Measurements from ENCODE around the gene SLAMF1. TPM values are rescaled to one million over a fixed set of nuclear protein-coding genes. Genes with fewer than 3 reads are reported as not detected.
"Not testable (repeated sequence)": the region's sequence is repeated elsewhere in the genome, so short reads cannot be mapped to it uniquely, and the experiment has no call there.

SLAMF1 gene
- total and polyA plus RNA-seq, 4 donors: 0.09 to 1.1 (median 0.17) TPM

DNA sequence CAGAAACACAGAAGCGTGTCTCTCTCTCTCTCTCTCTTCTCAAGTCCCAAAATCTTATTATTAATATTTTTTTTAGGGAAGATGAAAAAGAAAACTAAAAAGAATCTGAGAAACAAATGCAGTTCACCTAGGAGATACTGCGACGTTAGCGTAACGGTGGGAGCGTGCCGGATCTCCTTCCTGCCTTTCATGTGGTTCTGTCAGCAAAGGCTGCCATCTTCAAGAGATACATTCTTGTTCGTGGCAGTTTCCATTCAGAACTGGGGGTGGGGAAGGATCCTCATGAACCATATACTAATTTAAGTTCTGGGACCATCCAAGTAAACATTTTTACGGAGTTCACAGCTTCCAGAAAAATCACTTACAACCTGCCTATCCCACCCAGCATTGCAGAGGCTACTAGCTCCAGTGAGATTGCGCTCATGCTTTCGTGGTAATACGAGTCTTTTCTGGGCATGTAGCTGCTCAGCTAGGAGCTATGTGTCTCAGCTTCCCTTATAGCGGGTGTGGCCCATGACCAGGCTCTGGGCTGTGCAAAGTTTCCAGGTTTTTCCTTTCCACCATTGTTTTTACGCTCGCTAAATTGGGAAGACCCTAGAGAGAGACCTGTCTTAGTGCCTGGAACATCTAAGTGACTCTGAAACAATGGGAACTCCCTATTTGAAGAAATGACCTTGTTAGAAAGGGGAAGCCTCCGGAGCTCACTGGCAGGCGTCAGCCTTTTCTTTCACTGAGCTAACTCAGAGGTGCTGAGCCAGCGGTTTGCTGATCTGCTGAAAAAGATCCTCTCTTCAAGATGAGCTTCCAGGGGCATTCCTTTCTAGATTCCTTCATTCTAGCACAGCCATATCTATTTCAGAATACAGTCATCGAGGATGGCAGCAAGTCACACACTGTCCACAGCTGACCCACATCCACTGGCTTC lies 17.3 kb downstream of the SLAMF1 start:
- TF ChIP-seq GABPA (IDR thresholded peaks at IDR 0.05 in 1 of 2, conservative IDR thresholded peaks at IDR 0.05 in 1 of 2) (no peak), EGR1 (IDR thresholded peaks at IDR 0.05; ENCODE audit: low read depth in 2 of 2) (no peak), HNF4A (conservative IDR thresholded peaks at IDR 0.05) (no peak)
- TF ChIP-seq, protein P1, sequence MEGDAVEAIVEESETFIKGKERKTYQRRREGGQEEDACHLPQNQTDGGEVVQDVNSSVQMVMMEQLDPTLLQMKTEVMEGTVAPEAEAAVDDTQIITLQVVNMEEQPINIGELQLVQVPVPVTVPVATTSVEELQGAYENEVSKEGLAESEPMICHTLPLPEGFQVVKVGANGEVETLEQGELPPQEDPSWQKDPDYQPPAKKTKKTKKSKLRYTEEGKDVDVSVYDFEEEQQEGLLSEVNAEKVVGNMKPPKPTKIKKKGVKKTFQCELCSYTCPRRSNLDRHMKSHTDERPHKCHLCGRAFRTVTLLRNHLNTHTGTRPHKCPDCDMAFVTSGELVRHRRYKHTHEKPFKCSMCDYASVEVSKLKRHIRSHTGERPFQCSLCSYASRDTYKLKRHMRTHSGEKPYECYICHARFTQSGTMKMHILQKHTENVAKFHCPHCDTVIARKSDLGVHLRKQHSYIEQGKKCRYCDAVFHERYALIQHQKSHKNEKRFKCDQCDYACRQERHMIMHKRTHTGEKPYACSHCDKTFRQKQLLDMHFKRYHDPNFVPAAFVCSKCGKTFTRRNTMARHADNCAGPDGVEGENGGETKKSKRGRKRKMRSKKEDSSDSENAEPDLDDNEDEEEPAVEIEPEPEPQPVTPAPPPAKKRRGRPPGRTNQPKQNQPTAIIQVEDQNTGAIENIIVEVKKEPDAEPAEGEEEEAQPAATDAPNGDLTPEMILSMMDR (IDR thresholded peaks at IDR 0.05; ENCODE audit: low read depth, low read length, missing input control): no peak
- Histone ChIP-seq H3K4me1 (ENCODE audit: control insufficient read depth in 4 of 4, insufficient read depth in 4 of 4, low read length in 3 of 4) (no peaks in the 10 kb centered on the region), H3K4me3 (ENCODE audit: low read depth in 1 of 3, low read length in 3 of 3) (no peak overlapping the region), H3K27me3 (ENCODE audit: control insufficient read depth in 4 of 4, insufficient read depth in 4 of 4, low read length in 3 of 4) (no peaks in the 10 kb centered on the region), H3K27ac (ENCODE audit: low read depth in 1 of 2, low read length in 2 of 2) (no peak overlapping the region), H3K36me3 (ENCODE audit: control insufficient read depth in 4 of 4, insufficient read depth in 3 of 4, low read depth in 1 of 4, low read length in 3 of 4) (no peaks in the 10 kb centered on the region), H3K9me3 (ENCODE audit: control insufficient read depth in 4 of 4, low read length in 3 of 4) (no peaks in the 10 kb centered on the region), H3K9ac (ENCODE audit: low read depth in 1 of 2, low read length in 2 of 2) (no peak overlapping the region)
- DNase-seq (ENCODE audit: low spot score): no peak
- WGBS: 74% methylated on average over 19 of the region's 19 CpGs

DNA sequence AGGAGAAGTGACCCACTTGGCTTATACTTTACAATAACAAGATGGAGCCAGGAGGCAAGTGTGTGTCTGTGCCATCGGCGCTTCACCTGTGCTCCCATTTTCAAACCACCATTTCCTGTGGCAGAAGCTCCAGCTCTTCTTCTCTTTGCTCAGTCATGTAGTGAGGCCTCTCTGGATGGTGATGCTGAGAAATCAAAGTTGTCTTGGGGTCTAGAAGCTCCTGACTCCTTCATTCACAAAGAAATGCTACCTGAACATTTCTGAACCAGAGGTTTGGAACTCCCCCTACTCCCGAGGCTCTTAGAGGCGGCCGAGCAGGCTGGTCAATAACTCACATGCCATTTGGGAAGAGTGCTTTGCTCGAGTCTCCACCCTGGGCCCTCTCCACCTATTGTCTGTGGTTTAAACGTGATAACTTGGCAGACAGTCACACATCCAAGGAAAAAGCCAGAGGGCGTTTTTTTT lies 18.0 kb downstream of the SLAMF1 start:
- Histone ChIP-seq H3K4me1 (ENCODE audit: control insufficient read depth in 4 of 4, insufficient read depth in 4 of 4, low read length in 3 of 4) (no peaks in the 10 kb centered on the region), H3K9me3 (ENCODE audit: control insufficient read depth in 4 of 4, low read length in 3 of 4) (no peaks in the 10 kb centered on the region), H3K4me3 (ENCODE audit: low read depth in 1 of 3, low read length in 3 of 3) (no peak overlapping the region), H3K36me3 (ENCODE audit: control insufficient read depth in 4 of 4, insufficient read depth in 3 of 4, low read depth in 1 of 4, low read length in 3 of 4) (no peaks in the 10 kb centered on the region), H3K27ac (ENCODE audit: low read depth in 1 of 2, low read length in 2 of 2) (no peak overlapping the region), H3K9ac (ENCODE audit: low read depth in 1 of 2, low read length in 2 of 2) (no peak overlapping the region), H3K27me3 (ENCODE audit: control insufficient read depth in 4 of 4, insufficient read depth in 4 of 4, low read length in 3 of 4) (no peaks in the 10 kb centered on the region)
- no peak for DNase-seq (ENCODE audit: low spot score)
- WGBS: 77% methylated on average over 8 of the region's 8 CpGs
- TF ChIP-seq NR2F2 (IDR thresholded peaks at IDR 0.05) (no peak), FOXA1 (IDR thresholded peaks at IDR 0.05) (no peak), HNF4A (conservative IDR thresholded peaks at IDR 0.05) (no peak), RAD21 (IDR thresholded peaks at IDR 0.05) (no peak), HNF4G (IDR thresholded peaks at IDR 0.05) (no peak), EGR1 (IDR thresholded peaks at IDR 0.05; ENCODE audit: low read depth in 2 of 2) (no peak), JUND (IDR thresholded peaks at IDR 0.05) (no peak), TAF1 (conservative IDR thresholded peaks at IDR 0.05) (no peak), GABPA (IDR thresholded peaks at IDR 0.05 in 1 of 2, conservative IDR thresholded peaks at IDR 0.05 in 1 of 2) (no peak), RXRA (IDR thresholded peaks at IDR 0.05) (no peak), SP1 (IDR thresholded peaks at IDR 0.05) (no peak)
- TF ChIP-seq, protein P2, sequence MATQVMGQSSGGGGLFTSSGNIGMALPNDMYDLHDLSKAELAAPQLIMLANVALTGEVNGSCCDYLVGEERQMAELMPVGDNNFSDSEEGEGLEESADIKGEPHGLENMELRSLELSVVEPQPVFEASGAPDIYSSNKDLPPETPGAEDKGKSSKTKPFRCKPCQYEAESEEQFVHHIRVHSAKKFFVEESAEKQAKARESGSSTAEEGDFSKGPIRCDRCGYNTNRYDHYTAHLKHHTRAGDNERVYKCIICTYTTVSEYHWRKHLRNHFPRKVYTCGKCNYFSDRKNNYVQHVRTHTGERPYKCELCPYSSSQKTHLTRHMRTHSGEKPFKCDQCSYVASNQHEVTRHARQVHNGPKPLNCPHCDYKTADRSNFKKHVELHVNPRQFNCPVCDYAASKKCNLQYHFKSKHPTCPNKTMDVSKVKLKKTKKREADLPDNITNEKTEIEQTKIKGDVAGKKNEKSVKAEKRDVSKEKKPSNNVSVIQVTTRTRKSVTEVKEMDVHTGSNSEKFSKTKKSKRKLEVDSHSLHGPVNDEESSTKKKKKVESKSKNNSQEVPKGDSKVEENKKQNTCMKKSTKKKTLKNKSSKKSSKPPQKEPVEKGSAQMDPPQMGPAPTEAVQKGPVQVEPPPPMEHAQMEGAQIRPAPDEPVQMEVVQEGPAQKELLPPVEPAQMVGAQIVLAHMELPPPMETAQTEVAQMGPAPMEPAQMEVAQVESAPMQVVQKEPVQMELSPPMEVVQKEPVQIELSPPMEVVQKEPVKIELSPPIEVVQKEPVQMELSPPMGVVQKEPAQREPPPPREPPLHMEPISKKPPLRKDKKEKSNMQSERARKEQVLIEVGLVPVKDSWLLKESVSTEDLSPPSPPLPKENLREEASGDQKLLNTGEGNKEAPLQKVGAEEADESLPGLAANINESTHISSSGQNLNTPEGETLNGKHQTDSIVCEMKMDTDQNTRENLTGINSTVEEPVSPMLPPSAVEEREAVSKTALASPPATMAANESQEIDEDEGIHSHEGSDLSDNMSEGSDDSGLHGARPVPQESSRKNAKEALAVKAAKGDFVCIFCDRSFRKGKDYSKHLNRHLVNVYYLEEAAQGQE (IDR thresholded peaks at IDR 0.05): no peak
- TF ChIP-seq, protein P3, sequence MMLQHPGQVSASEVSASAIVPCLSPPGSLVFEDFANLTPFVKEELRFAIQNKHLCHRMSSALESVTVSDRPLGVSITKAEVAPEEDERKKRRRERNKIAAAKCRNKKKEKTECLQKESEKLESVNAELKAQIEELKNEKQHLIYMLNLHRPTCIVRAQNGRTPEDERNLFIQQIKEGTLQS (IDR thresholded peaks at IDR 0.05): no peak
- TF ChIP-seq, protein P4, sequence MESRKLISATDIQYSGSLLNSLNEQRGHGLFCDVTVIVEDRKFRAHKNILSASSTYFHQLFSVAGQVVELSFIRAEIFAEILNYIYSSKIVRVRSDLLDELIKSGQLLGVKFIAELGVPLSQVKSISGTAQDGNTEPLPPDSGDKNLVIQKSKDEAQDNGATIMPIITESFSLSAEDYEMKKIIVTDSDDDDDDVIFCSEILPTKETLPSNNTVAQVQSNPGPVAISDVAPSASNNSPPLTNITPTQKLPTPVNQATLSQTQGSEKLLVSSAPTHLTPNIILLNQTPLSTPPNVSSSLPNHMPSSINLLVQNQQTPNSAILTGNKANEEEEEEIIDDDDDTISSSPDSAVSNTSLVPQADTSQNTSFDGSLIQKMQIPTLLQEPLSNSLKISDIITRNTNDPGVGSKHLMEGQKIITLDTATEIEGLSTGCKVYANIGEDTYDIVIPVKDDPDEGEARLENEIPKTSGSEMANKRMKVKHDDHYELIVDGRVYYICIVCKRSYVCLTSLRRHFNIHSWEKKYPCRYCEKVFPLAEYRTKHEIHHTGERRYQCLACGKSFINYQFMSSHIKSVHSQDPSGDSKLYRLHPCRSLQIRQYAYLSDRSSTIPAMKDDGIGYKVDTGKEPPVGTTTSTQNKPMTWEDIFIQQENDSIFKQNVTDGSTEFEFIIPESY (IDR thresholded peaks at IDR 0.05): no peak
- TF ChIP-seq, protein P5, sequence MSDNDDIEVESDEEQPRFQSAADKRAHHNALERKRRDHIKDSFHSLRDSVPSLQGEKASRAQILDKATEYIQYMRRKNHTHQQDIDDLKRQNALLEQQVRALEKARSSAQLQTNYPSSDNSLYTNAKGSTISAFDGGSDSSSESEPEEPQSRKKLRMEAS (IDR thresholded peaks at IDR 0.05): no peak

DNA sequence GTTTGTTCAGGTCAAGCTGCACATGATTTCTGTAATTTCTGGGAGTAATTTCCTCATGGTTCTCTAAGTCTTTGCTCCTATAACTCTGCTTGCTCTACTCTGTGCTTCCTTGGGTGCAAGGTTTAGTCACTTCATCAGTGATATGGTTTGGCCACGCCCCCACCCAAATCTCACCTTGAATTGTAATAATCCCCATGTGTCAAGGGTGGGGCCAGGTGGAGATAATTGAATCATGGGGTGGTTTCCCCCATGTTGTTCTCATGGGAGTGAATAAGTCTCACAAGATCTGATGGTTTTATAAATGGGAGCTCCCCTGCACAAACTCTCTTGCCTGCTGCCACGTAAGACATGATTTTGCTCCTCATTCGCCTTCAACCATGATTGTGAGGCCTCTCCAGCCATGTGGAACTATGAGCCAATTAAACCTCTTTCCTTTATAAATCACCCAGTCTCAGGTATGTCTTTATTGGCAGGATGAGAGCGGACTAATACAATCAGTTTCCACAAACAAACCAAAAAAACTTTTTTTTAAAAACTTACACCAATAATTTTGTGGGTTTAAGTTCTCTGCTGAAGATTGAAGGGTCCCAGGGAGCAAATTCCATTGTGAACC lies 19.1 kb downstream of the SLAMF1 start:
- H3K27ac ChIP-seq (ENCODE audit: low read depth in 1 of 2, low read length in 2 of 2); H3K4me1 ChIP-seq (ENCODE audit: control insufficient read depth in 4 of 4, insufficient read depth in 4 of 4, low read length in 3 of 4); H3K9ac ChIP-seq (ENCODE audit: low read depth in 1 of 2, low read length in 2 of 2); H3K9me3 ChIP-seq (ENCODE audit: control insufficient read depth in 4 of 4, low read length in 3 of 4); H3K27me3 ChIP-seq (ENCODE audit: control insufficient read depth in 4 of 4, insufficient read depth in 4 of 4, low read length in 3 of 4); H3K4me3 ChIP-seq (ENCODE audit: low read depth in 1 of 3, low read length in 3 of 3); DNase-seq (ENCODE audit: low spot score); H3K36me3 ChIP-seq (ENCODE audit: control insufficient read depth in 4 of 4, insufficient read depth in 3 of 4, low read depth in 1 of 4, low read length in 3 of 4): not testable (repeated sequence)
- 94% methylated on average over 4 of the region's 4 CpGs for WGBS
